Kidney glomerular epithelial cell (primary cell): ENCODE results near the gene CFAP126.
"Not testable (repeated sequence)": the region's sequence is repeated elsewhere in the genome, so short reads cannot be mapped to it uniquely, and the experiment has no call there.

Experiments used
- DNase-seq: peaks from one replicate; lab custom pipeline; 2025; lab: John Stamatoyannopoulos, UW

The CFAP126 gene

GRCh38 chr1:161381707-161382106 lies 14.0 kb upstream of the CFAP126 start:
- DNase-seq = no peak

- DNase-seq = no peak
Measured at GRCh38 chr1:161379071-161379470, 11.4 kb upstream of the CFAP126 start.

- no peak for DNase-seq
Measured at GRCh38 chr1:161378014-161378413, 10.3 kb upstream of the CFAP126 start.

GRCh38 chr1:161374373-161374772 lies 6.7 kb upstream of the CFAP126 start:
- DNase-seq = no peak

- DNase-seq = no peak
Measured at GRCh38 chr1:161373442-161373841, 5.8 kb upstream of the CFAP126 start.

DNA sequence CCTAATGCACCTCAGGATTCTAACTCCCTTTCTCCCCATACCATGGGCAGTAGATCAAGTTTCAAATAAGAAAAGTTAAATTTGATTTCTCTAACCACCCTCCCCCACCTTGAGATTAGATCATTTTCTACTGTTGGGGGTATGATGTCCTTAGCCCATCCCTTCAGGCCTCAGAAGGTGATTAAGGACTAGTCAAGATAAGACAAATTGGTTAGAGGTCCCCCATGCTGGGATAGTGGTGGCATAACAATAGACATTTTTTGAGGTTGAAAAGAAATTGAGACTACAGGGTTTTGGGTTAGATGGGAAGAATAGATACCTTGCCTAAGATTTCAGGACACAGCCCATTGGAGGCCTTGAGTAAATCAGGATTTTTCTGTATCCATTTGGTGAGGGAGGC lies 2.5 kb downstream of the CFAP126 start:
- DNase-seq = no peak

GRCh38 chr1:161364332-161364731 lies 3.3 kb downstream of the CFAP126 start:
- no peak for DNase-seq

DNA sequence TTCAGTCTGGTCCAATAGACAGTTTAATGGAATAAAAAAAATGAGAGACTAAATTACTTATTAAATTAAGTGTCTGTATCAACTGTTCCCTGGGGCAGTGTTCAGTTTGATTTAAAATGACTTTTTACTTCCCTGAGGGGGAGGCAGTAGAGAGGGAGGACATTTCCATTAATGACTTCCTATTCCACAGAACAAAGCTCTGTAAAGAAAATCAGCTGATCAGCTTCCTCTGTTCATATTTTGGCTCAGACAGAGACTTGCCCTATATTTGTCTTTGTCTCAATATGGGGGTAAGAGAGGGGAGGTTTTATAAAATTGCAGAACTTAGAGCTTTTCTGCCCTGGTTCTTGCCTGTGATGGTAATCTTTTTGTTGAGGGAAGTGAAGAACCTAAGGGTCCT lies 8.4 kb downstream of the CFAP126 start:
- no peak for DNase-seq

DNA sequence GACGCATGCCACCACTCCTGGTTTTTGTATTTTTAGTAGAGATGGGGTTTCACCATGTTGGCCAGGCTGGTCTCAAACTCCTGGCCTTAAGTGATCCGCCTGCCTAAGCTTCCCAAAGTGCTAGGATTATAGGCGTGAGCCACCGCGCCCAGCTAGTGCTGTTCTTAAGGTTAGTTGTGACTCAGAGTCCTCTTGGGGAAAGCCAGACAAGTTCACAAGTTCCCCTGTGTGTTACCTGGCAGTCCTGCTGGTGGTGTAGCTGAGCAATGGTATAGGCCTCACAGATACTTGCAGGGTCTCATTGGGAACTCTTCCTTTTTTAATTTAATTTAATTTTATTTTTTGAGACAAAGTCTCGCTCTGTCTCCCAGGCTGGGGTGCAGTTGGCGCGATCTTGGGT lies 10.6 kb downstream of the CFAP126 start:
- no peak for DNase-seq

DNA sequence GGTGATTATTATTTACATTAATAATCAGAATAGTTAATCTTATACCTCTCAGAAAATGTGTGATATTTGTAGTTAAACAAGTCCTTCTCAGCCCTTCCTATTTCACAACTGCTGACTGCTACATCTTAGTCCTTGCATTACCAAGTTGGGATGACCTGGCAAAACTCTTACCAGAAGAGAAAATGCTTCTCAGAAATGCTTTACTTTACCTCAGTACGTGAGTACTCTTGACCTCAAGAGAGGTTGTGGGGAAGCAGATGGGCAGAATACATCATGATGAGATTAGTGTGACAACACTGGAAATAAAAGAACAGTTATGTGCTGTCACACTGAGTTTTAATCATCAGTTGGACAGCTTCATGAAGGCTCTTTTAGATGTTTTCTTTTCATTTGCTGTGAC lies 16.2 kb downstream of the CFAP126 start:
- DNase-seq = no peak

GRCh38 chr1:161350671-161351070 lies 17.0 kb downstream of the CFAP126 start:
- no peak for DNase-seq

- no peak for DNase-seq
Measured at GRCh38 chr1:161342821-161343220, 24.9 kb downstream of the CFAP126 start.

DNA sequence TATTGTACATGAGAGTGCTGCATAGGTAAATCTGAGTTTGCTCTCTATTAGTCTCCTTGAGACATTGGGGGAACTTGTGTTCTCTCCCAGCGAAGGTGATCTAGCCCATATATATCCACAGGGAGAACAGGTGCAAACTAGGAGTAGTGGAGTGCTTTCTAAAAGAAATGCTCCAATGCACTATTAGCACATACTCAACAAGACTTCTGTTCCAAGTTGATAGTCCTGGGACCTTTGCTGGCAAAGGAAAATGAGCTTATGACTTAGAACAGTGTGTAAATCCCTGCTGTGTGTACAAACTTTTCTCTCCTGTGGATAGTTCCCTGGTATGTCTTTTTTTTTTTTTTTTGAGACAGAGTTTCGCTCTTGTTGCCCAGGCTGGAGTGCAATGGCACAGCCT lies 25.5 kb downstream of the CFAP126 start:
- no peak for DNase-seq

GRCh38 chr1:161335796-161336195 lies 31.9 kb downstream of the CFAP126 start:
- peak; percentile 17 for DNase-seq

DNA sequence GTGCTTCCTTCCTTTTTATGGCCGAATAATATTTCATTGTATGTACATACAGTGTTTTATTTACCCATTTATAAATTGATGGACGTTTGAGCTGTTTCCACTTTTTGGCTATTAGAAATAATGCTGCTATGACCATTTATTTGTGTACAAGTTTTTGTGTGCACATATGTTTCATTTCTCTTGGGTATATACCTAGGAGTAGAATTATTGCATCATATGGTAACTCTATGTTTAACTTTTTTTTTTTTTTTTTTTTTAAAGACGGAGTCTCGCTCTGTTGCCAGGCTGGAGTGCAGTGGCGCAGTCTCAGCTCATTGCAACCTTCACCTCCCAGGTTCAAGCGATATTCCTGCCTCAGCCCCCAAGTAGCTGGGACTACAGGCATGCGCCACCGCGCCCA lies 34.5 kb downstream of the CFAP126 start:
- DNase-seq = no peak

DNA sequence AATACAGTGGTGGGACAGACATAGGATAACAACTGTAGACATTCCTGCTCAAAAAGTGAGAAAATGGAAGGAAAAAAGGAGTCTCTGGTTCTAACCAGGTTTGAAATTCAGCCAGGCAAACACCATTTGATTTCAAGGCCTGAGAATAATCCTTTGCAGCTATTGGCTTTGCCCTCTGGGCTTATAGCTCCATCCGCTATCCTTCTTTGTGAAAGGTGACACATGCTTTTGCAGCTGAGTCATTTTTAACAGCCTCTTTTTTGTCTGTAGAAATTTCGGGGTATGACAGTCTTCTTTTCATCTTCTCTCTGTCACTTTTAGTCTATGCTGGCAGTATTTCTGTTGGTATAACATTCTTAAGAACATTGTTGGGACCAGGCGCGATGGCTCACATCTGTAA lies 37.3 kb downstream of the CFAP126 start:
- DNase-seq = no peak

DNA sequence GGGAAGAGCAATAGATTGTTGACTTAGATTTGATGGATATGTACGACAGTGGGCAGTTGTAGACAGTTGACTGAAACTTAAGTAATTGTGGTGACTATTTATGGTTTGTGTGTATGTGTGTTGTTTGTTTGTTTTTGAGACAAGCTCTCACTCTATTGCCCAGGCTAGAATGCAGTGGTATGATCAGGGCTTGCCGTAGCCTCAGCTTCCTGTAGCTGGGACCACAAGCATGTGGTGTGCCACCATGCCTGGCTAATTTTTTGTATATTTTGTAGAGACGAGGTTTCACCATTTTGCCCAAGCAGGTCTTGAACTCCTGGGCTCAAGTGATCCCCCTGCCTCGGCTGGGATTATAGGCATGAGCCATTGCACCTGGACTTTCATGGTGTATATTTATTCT lies 43.7 kb downstream of the CFAP126 start:
- DNase-seq = no peak

DNA sequence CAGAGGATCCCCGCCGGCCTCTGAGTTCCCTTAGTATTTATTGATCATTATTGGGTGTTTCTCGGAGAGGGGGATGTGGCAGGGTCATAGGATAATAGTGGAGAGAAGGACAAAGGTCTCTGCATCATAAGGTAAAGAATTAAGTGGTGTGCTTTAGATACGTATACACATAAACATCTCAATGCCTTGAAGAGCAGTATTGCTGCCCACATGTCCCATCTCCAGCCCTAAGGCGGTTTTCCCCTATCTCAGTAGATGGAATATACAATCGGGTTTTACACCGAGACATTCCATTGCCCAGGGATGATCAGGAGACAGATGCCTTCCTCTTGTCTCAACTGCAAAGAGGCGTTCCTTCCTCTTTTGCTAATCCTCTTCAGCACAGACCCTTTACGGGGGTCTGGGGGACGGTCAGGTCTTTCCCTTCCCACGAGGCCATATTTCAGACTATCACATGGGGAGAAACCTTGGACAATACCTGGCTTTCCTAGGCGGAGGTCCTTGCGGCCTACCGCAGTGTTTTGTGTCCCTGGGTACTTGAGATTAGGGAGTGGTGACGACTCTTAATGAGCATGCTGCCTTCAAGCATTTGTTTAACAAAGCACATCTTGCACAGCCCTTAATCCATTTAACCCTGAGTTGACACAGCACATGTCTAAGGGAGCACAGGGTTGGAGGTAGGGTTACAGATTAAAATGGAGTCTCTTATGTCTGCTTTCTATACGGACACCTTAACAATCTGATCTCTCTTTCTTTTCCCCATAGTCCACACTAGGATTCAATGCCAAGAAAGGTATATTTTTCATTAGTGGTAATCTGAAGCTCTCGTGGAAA lies 51.6 kb downstream of the CFAP126 start:
- DNase-seq = not testable (repeated sequence)
